HEK293 (cell line): ENCODE data around the gene POTEH.
"Not testable (repeated sequence)": the region's sequence is repeated elsewhere in the genome, so short reads cannot be mapped to it uniquely, and the experiment has no call there.

Experiments
- MYNN ChIP-seq: fragments of 450-650 bp; formaldehyde crosslinking; IDR thresholded peaks from 2 replicates; pipeline ENCODE4 v1.5.1; 2016; ENCODE audit warnings: missing biosample characterization, missing genetic modification characterization, borderline replicate concordance
- YY1 ChIP-seq: fragments of 450-650 bp; formaldehyde crosslinking; IDR thresholded peaks from 2 replicates; pipeline ENCODE4 v1.5.1; 2018; ENCODE audit warnings: missing biosample characterization, missing genetic modification characterization
- ZNF23 ChIP-seq: fragments of 450-650 bp; formaldehyde crosslinking; IDR thresholded peaks from 2 replicates; pipeline ENCODE4 v1.5.1; 2016; ENCODE audit warnings: missing biosample characterization, missing genetic modification characterization, borderline replicate concordance
- ZNF350 ChIP-seq: fragments of 450-650 bp; formaldehyde crosslinking; IDR thresholded peaks from 2 replicates; pipeline ENCODE4 v1.5.0; 2017; ENCODE audit warnings: missing biosample characterization, mild to moderate bottlenecking, missing genetic modification characterization
- TF ChIP-seq, protein P1 (sequence below): sonication (generic); formaldehyde crosslinking; IDR thresholded peaks from 2 replicates; pipeline ENCODE4 v1.8.1; 2022; ENCODE audit warnings: mild to moderate bottlenecking, moderate library complexity, missing genetic modification reagents
- TF ChIP-seq, protein P2 (sequence below): fragments of 450-650 bp; formaldehyde crosslinking; IDR thresholded peaks from 2 replicates; pipeline ENCODE4 v1.5.1; 2016; ENCODE audit warnings: missing biosample characterization, missing genetic modification characterization

DNA sequence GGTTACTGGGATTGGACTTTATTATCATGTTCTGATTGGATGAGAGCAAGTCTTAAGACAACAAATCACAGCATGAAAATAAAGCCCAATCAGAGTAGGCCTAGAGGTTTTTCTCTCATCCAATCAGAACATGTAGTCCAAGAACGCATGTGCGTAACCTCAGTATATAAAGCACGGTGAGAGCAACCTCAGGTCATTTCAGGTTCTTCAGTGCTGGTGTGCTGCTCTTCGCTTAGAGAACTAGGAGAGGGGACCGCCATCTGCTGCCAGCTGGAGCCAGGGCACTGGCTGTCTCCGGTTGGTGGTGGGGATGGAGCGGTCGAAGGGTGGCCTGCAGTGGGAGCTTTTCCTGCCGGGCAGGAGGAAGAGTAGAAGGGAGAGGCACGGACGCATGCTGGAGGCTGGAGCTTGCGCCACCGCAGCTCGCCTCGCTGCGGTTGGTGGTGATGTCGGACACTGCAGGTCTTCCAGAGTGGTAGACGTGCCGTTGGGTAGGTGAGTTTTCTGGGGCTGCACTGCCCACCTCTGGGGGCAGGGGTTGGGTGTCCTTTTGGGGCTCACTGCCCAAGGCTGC is 47.5 kb upstream of the POTEH start:
- TF ChIP-seq ZNF23; MYNN (tag by site-specific recombination); ZNF350; YY1: not testable (repeated sequence)
- TF ChIP-seq, protein P1, sequence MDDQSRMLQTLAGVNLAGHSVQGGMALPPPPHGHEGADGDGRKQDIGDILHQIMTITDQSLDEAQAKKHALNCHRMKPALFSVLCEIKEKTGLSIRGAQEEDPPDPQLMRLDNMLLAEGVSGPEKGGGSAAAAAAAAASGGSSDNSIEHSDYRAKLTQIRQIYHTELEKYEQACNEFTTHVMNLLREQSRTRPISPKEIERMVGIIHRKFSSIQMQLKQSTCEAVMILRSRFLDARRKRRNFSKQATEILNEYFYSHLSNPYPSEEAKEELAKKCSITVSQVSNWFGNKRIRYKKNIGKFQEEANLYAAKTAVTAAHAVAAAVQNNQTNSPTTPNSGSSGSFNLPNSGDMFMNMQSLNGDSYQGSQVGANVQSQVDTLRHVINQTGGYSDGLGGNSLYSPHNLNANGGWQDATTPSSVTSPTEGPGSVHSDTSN, result not testable (repeated sequence)
- TF ChIP-seq, protein P2, sequence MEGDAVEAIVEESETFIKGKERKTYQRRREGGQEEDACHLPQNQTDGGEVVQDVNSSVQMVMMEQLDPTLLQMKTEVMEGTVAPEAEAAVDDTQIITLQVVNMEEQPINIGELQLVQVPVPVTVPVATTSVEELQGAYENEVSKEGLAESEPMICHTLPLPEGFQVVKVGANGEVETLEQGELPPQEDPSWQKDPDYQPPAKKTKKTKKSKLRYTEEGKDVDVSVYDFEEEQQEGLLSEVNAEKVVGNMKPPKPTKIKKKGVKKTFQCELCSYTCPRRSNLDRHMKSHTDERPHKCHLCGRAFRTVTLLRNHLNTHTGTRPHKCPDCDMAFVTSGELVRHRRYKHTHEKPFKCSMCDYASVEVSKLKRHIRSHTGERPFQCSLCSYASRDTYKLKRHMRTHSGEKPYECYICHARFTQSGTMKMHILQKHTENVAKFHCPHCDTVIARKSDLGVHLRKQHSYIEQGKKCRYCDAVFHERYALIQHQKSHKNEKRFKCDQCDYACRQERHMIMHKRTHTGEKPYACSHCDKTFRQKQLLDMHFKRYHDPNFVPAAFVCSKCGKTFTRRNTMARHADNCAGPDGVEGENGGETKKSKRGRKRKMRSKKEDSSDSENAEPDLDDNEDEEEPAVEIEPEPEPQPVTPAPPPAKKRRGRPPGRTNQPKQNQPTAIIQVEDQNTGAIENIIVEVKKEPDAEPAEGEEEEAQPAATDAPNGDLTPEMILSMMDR (tag by site-specific recombination), result not testable (repeated sequence)
